HEK293 (cell line): ENCODE data around the gene FAM200C.

ENCODE experiments used
- KLF9 ChIP-seq: fragments of 450-650 bp; formaldehyde crosslinking; IDR thresholded peaks from 2 replicates; pipeline ENCODE4 v1.5.1; 2016; ENCODE audit warnings: missing biosample characterization, missing genetic modification characterization, low read depth
- PRDM1 ChIP-seq: fragments of 450-650 bp; formaldehyde crosslinking; IDR thresholded peaks from 2 replicates; pipeline ENCODE4; 2016; ENCODE audit warnings: missing biosample characterization, missing genetic modification characterization
- ZBTB7A ChIP-seq: fragments of 450-650 bp; formaldehyde crosslinking; IDR thresholded peaks from 2 replicates; pipeline ENCODE4 v1.5.1; 2016; ENCODE audit warnings: low read depth, missing biosample characterization, missing genetic modification characterization
- ZBTB8A ChIP-seq: fragments of 450-650 bp; formaldehyde crosslinking; IDR thresholded peaks from 2 replicates; pipeline ENCODE4 v1.5.1; 2016; ENCODE audit warnings: missing biosample characterization, missing genetic modification characterization
- ZNF10 ChIP-seq: fragments of 450-650 bp; formaldehyde crosslinking; IDR thresholded peaks from 2 replicates; pipeline ENCODE4 v1.5.1; 2017; ENCODE audit warnings: missing biosample characterization, missing genetic modification characterization
- ZNF202 ChIP-seq: fragments of 450-650 bp; formaldehyde crosslinking; IDR thresholded peaks from 2 replicates; pipeline ENCODE4 v1.5.1; 2016; ENCODE audit warnings: missing biosample characterization, missing genetic modification characterization, borderline replicate concordance
- ZNF366 ChIP-seq: fragments of 450-650 bp; formaldehyde crosslinking; conservative IDR thresholded peaks from 2 replicates; pipeline ENCODE4 v1.5.1; 2016; ENCODE audit warnings: missing biosample characterization, missing genetic modification characterization
- ZNF473 ChIP-seq: fragments of 450-650 bp; formaldehyde crosslinking; IDR thresholded peaks from 2 replicates; pipeline ENCODE4 v1.5.1; 2017; ENCODE audit warnings: missing biosample characterization, missing genetic modification characterization
- ZNF530 ChIP-seq: fragments of 450-650 bp; formaldehyde crosslinking; IDR thresholded peaks from 2 replicates; pipeline ENCODE4 v1.5.1; 2016; ENCODE audit warnings: low read depth, missing biosample characterization, missing genetic modification characterization
- ZNF544 ChIP-seq: fragments of 450-650 bp; formaldehyde crosslinking; IDR thresholded peaks from 2 replicates; pipeline ENCODE4 v1.5.0; 2017; ENCODE audit warnings: missing biosample characterization, missing genetic modification characterization
- ZNF600 ChIP-seq: fragments of 450-650 bp; formaldehyde crosslinking; IDR thresholded peaks from 2 replicates; pipeline ENCODE4 v1.5.1; 2016; ENCODE audit warnings: missing biosample characterization, missing genetic modification characterization
- ZNF677 ChIP-seq: fragments of 450-650 bp; IDR thresholded peaks from 2 replicates; pipeline ENCODE4 v1.5.0; 2018; ENCODE audit warnings: missing biosample characterization, mild to moderate bottlenecking, missing genetic modification characterization, moderate library complexity
- ZSCAN16 ChIP-seq: fragments of 450-650 bp; formaldehyde crosslinking; IDR thresholded peaks from 2 replicates; pipeline ENCODE4 v1.5.1; 2016; ENCODE audit warnings: missing biosample characterization, missing genetic modification characterization
- TF ChIP-seq, protein P1 (sequence below): fragments of 450-650 bp; formaldehyde crosslinking; IDR thresholded peaks from 2 replicates; pipeline ENCODE4 v1.5.1; 2016; ENCODE audit warnings: missing biosample characterization, missing genetic modification characterization
- TF ChIP-seq, protein P2 (sequence below): fragments of 450-650 bp; formaldehyde crosslinking; IDR thresholded peaks from 2 replicates; pipeline ENCODE4 v1.5.1; 2016; ENCODE audit warnings: missing biosample characterization, missing genetic modification characterization
- TF ChIP-seq, protein P3 (sequence below): fragments of 450-650 bp; IDR thresholded peaks from 2 replicates; pipeline ENCODE4 v1.5.1; 2018; ENCODE audit warnings: missing biosample characterization, mild to moderate bottlenecking, missing genetic modification characterization
- TF ChIP-seq, protein P4 (sequence below): fragments of 450-650 bp; formaldehyde crosslinking; IDR thresholded peaks from 2 replicates; pipeline ENCODE4 v1.5.1; 2016; ENCODE audit warnings: missing biosample characterization, missing genetic modification characterization
- TF ChIP-seq, protein P5 (sequence below): fragments of 450-650 bp; formaldehyde crosslinking; IDR thresholded peaks from 2 replicates; pipeline ENCODE4 v1.5.1; 2016; ENCODE audit warnings: missing biosample characterization, missing genetic modification characterization
- TF ChIP-seq, protein P6 (sequence below): fragments of 450-650 bp; formaldehyde crosslinking; IDR thresholded peaks from 2 replicates; pipeline ENCODE4 v1.5.1; 2016; ENCODE audit warnings: missing biosample characterization, missing genetic modification characterization
- TF ChIP-seq, protein P7 (sequence below): fragments of 450-650 bp; formaldehyde crosslinking; IDR thresholded peaks from 2 replicates; pipeline ENCODE4 v1.5.1; 2017; ENCODE audit warnings: missing biosample characterization, missing genetic modification characterization
- TF ChIP-seq, protein P8 (sequence below): fragments of 450-650 bp; formaldehyde crosslinking; optimal IDR thresholded peaks from 2 replicates; pipeline ENCODE3; 2016; ENCODE audit warnings: missing biosample characterization, mild to moderate bottlenecking, missing genetic modification characterization
- TF ChIP-seq, protein P9 (sequence below): fragments of 450-650 bp; formaldehyde crosslinking; IDR thresholded peaks from 2 replicates; pipeline ENCODE4 v1.5.1; 2017; ENCODE audit warnings: missing biosample characterization, missing genetic modification characterization

The FAM200C gene

DNA sequence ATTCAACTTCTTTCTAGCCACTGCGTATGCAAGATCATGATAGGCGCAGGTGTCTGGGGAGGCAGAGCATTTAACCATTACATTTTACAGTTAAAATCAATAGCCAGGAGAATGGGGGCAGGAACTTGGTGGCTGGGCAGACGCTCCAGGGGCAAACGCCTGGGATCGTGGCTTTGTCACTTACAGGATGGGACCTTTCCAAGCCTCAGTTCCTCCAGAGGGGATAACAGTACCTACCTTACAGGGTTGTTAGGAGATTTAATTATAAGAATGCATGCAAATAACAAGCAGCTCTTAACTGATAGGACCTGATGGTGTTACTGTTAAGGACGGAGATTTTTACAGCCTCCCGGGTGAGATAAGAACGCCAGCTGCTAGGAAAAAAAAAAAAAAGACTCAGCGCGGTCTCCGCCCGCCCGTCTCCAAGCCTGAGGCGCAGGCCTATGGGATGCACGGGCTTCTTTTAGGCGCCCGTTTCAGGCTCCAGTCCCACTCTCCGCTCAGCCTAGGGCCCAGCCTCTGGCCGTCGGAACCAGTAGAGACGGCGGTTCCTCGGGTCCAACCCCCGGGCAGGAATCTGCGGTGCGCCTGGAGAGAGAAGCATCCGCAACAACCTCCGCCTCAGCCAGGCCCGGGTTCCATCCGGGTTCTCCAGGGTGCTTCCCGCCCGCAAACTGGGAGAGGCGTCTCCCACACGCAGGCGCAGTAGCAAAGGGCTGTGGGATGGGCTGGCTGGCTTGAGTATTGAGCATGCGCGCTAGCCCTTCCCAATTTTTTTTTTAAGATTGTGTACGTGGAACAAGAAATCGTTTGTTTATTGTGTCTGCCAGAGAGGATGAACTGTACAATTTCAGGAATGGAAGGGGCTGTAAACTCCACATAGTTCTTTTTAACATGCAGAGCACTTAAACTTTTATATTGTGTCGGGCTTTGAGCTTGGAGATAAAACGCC, at the start of gene FAM200C (continued):
- TF ChIP-seq, protein P1, sequence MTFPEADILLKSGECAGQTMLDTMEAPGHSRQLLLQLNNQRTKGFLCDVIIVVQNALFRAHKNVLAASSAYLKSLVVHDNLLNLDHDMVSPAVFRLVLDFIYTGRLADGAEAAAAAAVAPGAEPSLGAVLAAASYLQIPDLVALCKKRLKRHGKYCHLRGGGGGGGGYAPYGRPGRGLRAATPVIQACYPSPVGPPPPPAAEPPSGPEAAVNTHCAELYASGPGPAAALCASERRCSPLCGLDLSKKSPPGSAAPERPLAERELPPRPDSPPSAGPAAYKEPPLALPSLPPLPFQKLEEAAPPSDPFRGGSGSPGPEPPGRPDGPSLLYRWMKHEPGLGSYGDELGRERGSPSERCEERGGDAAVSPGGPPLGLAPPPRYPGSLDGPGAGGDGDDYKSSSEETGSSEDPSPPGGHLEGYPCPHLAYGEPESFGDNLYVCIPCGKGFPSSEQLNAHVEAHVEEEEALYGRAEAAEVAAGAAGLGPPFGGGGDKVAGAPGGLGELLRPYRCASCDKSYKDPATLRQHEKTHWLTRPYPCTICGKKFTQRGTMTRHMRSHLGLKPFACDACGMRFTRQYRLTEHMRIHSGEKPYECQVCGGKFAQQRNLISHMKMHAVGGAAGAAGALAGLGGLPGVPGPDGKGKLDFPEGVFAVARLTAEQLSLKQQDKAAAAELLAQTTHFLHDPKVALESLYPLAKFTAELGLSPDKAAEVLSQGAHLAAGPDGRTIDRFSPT (tag by site-specific recombination): no peak
- TF ChIP-seq ZBTB8A (peak; percentile 93), ZNF677 (tag by site-specific recombination) (no peak), ZNF366 (tag by site-specific recombination) (0 out of 2 replicates have a peak, but pooled peaks have one; percentile 19), ZNF530 (tag by site-specific recombination) (no peak), ZBTB7A (tag by site-specific recombination) (no peak), KLF9 (tag by site-specific recombination) (peak; percentile 38; the same call in 1 of the 2 replicates), ZNF473 (tag by site-specific recombination) (no peak), ZNF10 (tag by site-specific recombination) (no peak), PRDM1 (tag by site-specific recombination) (no peak), ZNF202 (tag by site-specific recombination) (no peak), ZNF544 (tag by site-specific recombination) (no peak), ZNF600 (tag by site-specific recombination) (peak; percentile 85), ZSCAN16 (tag by site-specific recombination) (no peak)
- TF ChIP-seq, protein P2, sequence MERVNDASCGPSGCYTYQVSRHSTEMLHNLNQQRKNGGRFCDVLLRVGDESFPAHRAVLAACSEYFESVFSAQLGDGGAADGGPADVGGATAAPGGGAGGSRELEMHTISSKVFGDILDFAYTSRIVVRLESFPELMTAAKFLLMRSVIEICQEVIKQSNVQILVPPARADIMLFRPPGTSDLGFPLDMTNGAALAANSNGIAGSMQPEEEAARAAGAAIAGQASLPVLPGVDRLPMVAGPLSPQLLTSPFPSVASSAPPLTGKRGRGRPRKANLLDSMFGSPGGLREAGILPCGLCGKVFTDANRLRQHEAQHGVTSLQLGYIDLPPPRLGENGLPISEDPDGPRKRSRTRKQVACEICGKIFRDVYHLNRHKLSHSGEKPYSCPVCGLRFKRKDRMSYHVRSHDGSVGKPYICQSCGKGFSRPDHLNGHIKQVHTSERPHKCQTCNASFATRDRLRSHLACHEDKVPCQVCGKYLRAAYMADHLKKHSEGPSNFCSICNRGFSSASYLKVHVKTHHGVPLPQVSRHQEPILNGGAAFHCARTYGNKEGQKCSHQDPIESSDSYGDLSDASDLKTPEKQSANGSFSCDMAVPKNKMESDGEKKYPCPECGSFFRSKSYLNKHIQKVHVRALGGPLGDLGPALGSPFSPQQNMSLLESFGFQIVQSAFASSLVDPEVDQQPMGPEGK (tag by site-specific recombination): peak; percentile 36; the same call in 1 of the 2 replicates
- TF ChIP-seq, protein P3, sequence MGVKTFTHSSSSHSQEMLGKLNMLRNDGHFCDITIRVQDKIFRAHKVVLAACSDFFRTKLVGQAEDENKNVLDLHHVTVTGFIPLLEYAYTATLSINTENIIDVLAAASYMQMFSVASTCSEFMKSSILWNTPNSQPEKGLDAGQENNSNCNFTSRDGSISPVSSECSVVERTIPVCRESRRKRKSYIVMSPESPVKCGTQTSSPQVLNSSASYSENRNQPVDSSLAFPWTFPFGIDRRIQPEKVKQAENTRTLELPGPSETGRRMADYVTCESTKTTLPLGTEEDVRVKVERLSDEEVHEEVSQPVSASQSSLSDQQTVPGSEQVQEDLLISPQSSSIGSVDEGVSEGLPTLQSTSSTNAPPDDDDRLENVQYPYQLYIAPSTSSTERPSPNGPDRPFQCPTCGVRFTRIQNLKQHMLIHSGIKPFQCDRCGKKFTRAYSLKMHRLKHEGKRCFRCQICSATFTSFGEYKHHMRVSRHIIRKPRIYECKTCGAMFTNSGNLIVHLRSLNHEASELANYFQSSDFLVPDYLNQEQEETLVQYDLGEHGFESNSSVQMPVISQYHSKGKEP (tag by site-specific recombination): no peak
- TF ChIP-seq, protein P4, sequence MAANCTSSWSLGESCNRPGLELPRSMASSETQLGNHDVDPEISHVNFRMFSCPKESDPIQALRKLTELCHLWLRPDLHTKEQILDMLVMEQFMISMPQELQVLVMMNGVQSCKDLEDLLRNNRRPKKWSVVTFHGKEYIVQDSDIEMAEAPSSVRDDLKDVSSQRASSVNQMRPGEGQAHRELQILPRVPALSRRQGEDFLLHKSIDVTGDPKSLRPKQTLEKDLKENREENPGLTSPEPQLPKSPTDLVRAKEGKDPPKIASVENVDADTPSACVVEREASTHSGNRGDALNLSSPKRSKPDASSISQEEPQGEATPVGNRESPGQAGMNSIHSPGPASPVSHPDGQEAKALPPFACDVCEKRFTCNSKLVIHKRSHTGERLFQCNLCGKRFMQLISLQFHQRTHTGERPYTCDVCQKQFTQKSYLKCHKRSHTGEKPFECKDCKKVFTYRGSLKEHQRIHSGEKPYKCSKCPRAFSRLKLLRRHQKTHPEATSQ: no peak
- TF ChIP-seq, protein P5, sequence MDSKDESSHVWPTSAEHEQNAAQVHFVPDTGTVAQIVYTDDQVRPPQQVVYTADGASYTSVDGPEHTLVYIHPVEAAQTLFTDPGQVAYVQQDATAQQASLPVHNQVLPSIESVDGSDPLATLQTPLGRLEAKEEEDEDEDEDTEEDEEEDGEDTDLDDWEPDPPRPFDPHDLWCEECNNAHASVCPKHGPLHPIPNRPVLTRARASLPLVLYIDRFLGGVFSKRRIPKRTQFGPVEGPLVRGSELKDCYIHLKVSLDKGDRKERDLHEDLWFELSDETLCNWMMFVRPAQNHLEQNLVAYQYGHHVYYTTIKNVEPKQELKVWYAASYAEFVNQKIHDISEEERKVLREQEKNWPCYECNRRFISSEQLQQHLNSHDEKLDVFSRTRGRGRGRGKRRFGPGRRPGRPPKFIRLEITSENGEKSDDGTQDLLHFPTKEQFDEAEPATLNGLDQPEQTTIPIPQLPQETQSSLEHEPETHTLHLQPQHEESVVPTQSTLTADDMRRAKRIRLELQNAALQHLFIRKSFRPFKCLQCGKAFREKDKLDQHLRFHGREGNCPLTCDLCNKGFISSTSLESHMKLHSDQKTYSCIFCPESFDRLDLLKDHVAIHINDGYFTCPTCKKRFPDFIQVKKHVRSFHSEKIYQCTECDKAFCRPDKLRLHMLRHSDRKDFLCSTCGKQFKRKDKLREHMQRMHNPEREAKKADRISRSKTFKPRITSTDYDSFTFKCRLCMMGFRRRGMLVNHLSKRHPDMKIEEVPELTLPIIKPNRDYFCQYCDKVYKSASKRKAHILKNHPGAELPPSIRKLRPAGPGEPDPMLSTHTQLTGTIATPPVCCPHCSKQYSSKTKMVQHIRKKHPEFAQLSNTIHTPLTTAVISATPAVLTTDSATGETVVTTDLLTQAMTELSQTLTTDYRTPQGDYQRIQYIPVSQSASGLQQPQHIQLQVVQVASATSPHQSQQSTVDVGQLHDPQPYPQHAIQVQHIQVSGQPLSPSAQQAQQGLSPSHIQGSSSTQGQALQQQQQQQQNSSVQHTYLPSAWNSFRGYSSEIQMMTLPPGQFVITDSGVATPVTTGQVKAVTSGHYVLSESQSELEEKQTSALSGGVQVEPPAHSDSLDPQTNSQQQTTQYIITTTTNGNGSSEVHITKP (tag by site-specific recombination): peak; percentile 46
- TF ChIP-seq, protein P6, sequence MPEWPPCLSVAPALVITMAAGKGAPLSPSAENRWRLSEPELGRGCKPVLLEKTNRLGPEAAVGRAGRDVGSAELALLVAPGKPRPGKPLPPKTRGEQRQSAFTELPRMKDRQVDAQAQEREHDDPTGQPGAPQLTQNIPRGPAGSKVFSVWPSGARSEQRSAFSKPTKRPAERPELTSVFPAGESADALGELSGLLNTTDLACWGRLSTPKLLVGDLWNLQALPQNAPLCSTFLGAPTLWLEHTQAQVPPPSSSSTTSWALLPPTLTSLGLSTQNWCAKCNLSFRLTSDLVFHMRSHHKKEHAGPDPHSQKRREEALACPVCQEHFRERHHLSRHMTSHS: no peak
- TF ChIP-seq, protein P7, sequence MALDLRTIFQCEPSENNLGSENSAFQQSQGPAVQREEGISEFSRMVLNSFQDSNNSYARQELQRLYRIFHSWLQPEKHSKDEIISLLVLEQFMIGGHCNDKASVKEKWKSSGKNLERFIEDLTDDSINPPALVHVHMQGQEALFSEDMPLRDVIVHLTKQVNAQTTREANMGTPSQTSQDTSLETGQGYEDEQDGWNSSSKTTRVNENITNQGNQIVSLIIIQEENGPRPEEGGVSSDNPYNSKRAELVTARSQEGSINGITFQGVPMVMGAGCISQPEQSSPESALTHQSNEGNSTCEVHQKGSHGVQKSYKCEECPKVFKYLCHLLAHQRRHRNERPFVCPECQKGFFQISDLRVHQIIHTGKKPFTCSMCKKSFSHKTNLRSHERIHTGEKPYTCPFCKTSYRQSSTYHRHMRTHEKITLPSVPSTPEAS (tag by site-specific recombination): 0 out of 2 replicates have a peak, but pooled peaks have one; percentile 15
- TF ChIP-seq, protein P8, sequence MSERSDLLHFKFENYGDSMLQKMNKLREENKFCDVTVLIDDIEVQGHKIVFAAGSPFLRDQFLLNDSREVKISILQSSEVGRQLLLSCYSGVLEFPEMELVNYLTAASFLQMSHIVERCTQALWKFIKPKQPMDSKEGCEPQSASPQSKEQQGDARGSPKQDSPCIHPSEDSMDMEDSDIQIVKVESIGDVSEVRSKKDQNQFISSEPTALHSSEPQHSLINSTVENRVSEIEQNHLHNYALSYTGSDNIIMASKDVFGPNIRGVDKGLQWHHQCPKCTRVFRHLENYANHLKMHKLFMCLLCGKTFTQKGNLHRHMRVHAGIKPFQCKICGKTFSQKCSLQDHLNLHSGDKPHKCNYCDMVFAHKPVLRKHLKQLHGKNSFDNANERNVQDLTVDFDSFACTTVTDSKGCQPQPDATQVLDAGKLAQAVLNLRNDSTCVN (tag by site-specific recombination): peak; percentile 29
- TF ChIP-seq, protein P9, sequence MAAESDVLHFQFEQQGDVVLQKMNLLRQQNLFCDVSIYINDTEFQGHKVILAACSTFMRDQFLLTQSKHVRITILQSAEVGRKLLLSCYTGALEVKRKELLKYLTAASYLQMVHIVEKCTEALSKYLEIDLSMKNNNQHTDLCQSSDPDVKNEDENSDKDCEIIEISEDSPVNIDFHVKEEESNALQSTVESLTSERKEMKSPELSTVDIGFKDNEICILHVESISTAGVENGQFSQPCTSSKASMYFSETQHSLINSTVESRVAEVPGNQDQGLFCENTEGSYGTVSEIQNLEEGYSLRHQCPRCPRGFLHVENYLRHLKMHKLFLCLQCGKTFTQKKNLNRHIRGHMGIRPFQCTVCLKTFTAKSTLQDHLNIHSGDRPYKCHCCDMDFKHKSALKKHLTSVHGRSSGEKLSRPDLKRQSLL (tag by site-specific recombination): no peak
